UCSD-AML1 (cell line): Measurements from ENCODE around the gene HADHA.
"Not testable (repeated sequence)": the region's sequence is repeated elsewhere in the genome, so short reads cannot be mapped to it uniquely, and the experiment has no call there.

ENCODE experiments used
- DNase-seq: peaks from one replicate; lab custom pipeline; 2025; ENCODE audit not compliant: unreplicated experiment; lab: John Stamatoyannopoulos, UW

HADHA gene

GRCh38 chr2:26244309-26245230, at the start of gene HADHA, which contains the start of gene HADHB:
Gene HADHA (minus strand): TSS chr2:26244632. CDS start chr2:26244596, 36 bp downstream.
Gene HADHB (plus strand): TSS chr2:26244939. CDS start chr2:26254255, 9,316 bp downstream.
- DNase-seq: peak; percentile 91

- no peak for DNase-seq
These were observed 48.2 kb upstream of the HADHA start for GRCh38 chr2:26292646-26293045.

GRCh38 chr2:26290001-26290400, 45.6 kb upstream of the HADHA start:
- DNase-seq: no peak

- no peak for DNase-seq
These were observed 41.5 kb upstream of the HADHA start for GRCh38 chr2:26285931-26286330.

- no peak for DNase-seq
These were observed 39.7 kb upstream of the HADHA start for GRCh38 chr2:26284132-26284531.

- no peak for DNase-seq
These were observed 39.2 kb upstream of the HADHA start for GRCh38 chr2:26283606-26284005.

GRCh38 chr2:26281226-26281625, 36.8 kb upstream of the HADHA start:
- no peak for DNase-seq

GRCh38 chr2:26279886-26280285, 35.5 kb upstream of the HADHA start:
- no peak for DNase-seq

- no peak for DNase-seq
These were observed 32.2 kb upstream of the HADHA start for GRCh38 chr2:26276484-26277227.

GRCh38 chr2:26274058-26274613, 29.7 kb upstream of the HADHA start:
- no peak for DNase-seq

GRCh38 chr2:26273501-26273900, 29.1 kb upstream of the HADHA start:
- DNase-seq: no peak

GRCh38 chr2:26270373-26270772, 25.9 kb upstream of the HADHA start:
- DNase-seq: no peak

- DNase-seq: no peak
These were observed 25.2 kb upstream of the HADHA start for GRCh38 chr2:26269571-26270158.

GRCh38 chr2:26268670-26269385, 24.4 kb upstream of the HADHA start:
- not testable (repeated sequence) for DNase-seq

- no peak for DNase-seq
These were observed 23.8 kb upstream of the HADHA start for GRCh38 chr2:26268213-26268612.

- not testable (repeated sequence) for DNase-seq
These were observed 14.4 kb upstream of the HADHA start for GRCh38 chr2:26258836-26259235.

- DNase-seq: no peak
These were observed 11.4 kb upstream of the HADHA start for GRCh38 chr2:26255759-26256384.

- no peak for DNase-seq
These were observed 7.5 kb upstream of the HADHA start for GRCh38 chr2:26251893-26252292.

- DNase-seq: no peak
These were observed 5.2 kb upstream of the HADHA start for GRCh38 chr2:26249625-26250024.

- peak; percentile 21 for DNase-seq
These were observed 2.4 kb upstream of the HADHA start for GRCh38 chr2:26246818-26247217.
